ENCODE measurements around the gene MVB12B. TPM values are rescaled to one million over a fixed set of nuclear protein-coding genes. Genes with fewer than 3 reads are reported as not detected.

The MVB12B gene
- total and polyA plus RNA-seq, 2 of the 13 experiments (the other 11 are each of a cell fraction or from before 2014, with no cell fraction given): 12.1 to 30.1 TPM

- TF ChIP-seq GMEB2 (CRISPR knock-in tag; IDR thresholded peaks at IDR 0.05; ENCODE audit: low read depth) (no peak), ZNF142 (CRISPR knock-in tag; IDR thresholded peaks at IDR 0.05) (no peak), ZNF207 (IDR thresholded peaks at IDR 0.05; ENCODE audit: borderline replicate concordance) (no peak), RFXAP (CRISPR knock-in tag; IDR thresholded peaks at IDR 0.05; ENCODE audit: borderline replicate concordance) (no peak), FOSL2 (CRISPR knock-in tag; IDR thresholded peaks at IDR 0.05) (0 out of 2 replicates have a peak, but pooled peaks have one; percentile 10), ZFP37 (CRISPR knock-in tag; IDR thresholded peaks at IDR 0.05; ENCODE audit: borderline replicate concordance) (no peak), HCFC1 (IDR thresholded peaks at IDR 0.05; ENCODE audit: low read depth, low read length) (no peak), TEAD3 (CRISPR knock-in tag; optimal IDR thresholded peaks at IDR 0.05; ENCODE audit: borderline replicate concordance) (peak; percentile 36), HMG20A (CRISPR knock-in tag; IDR thresholded peaks at IDR 0.05; ENCODE audit: borderline replicate concordance) (no peak), KIAA2018 (CRISPR knock-in tag; IDR thresholded peaks at IDR 0.05; ENCODE audit: borderline replicate concordance) (no peak), ZNF281 (CRISPR knock-in tag; IDR thresholded peaks at IDR 0.05; ENCODE audit: borderline replicate concordance) (no peak)
These were observed 46.6 kb downstream of the MVB12B start (continued) for GRCh38 chr9:126373241-126373640.
